Activated CD4-positive, alpha-beta T cell treated with anti-CD3 and anti-CD28 coated beads, Interleukin-2, amount 50 U/mL, for 16 hours (primary cell): ENCODE results near the gene PPP1R12B.
"Not testable (repeated sequence)": the region's sequence is repeated elsewhere in the genome, so short reads cannot be mapped to it uniquely, and the experiment has no call there.

Experiments used
- DNase-seq: peaks from one replicate; pipeline ENCODE4 v3.0.0-alpha.2; 2020

Gene PPP1R12B

GRCh38 chr1:202456372-202457169 lies 108.1 kb downstream of the PPP1R12B start:
- DNase-seq, result peak; percentile 39

- DNase-seq, result not testable (repeated sequence)
These were observed 110.2 kb downstream of the PPP1R12B start for GRCh38 chr1:202458651-202459050.

GRCh38 chr1:202459470-202460142 lies 111.1 kb downstream of the PPP1R12B start:
- not testable (repeated sequence) for DNase-seq

GRCh38 chr1:202460143-202460495 lies 111.6 kb downstream of the PPP1R12B start:
- not testable (repeated sequence) for DNase-seq

GRCh38 chr1:202462342-202463076 lies 114.0 kb downstream of the PPP1R12B start:
- DNase-seq, result no peak

GRCh38 chr1:202464153-202464742 lies 115.7 kb downstream of the PPP1R12B start:
- peak; percentile 24 for DNase-seq

- DNase-seq, result not testable (repeated sequence)
These were observed 117.3 kb downstream of the PPP1R12B start for GRCh38 chr1:202465644-202466270.

GRCh38 chr1:202466339-202466738 lies 117.8 kb downstream of the PPP1R12B start:
- not testable (repeated sequence) for DNase-seq

GRCh38 chr1:202467381-202467780 lies 118.9 kb downstream of the PPP1R12B start:
- DNase-seq, result not testable (repeated sequence)

GRCh38 chr1:202468695-202469094 lies 120.2 kb downstream of the PPP1R12B start:
- not testable (repeated sequence) for DNase-seq

GRCh38 chr1:202469123-202469522 lies 120.6 kb downstream of the PPP1R12B start:
- DNase-seq, result not testable (repeated sequence)

- DNase-seq, result no peak
These were observed 122.7 kb downstream of the PPP1R12B start for GRCh38 chr1:202471246-202471645.

- not testable (repeated sequence) for DNase-seq
These were observed 124.0 kb downstream of the PPP1R12B start for GRCh38 chr1:202472347-202473124.

GRCh38 chr1:202473266-202474045 lies 125.0 kb downstream of the PPP1R12B start:
- DNase-seq, result not testable (repeated sequence)

GRCh38 chr1:202479661-202480060 lies 131.2 kb downstream of the PPP1R12B start:
- DNase-seq, result peak; percentile 8

GRCh38 chr1:202480640-202481039 lies 132.1 kb downstream of the PPP1R12B start:
- not testable (repeated sequence) for DNase-seq

GRCh38 chr1:202483362-202483761 lies 134.9 kb downstream of the PPP1R12B start:
- DNase-seq, result not testable (repeated sequence)

- peak; percentile 27 for DNase-seq
These were observed 135.5 kb downstream of the PPP1R12B start for GRCh38 chr1:202484032-202484431.

GRCh38 chr1:202484820-202485219 lies 136.3 kb downstream of the PPP1R12B start:
- not testable (repeated sequence) for DNase-seq

GRCh38 chr1:202488178-202488649 lies 139.7 kb downstream of the PPP1R12B start:
- DNase-seq, result peak; percentile 83

- not testable (repeated sequence) for DNase-seq
These were observed 140.6 kb downstream of the PPP1R12B start for GRCh38 chr1:202489101-202489500.
